GM12872 (cell line): ENCODE results near the gene FBXW2.
A peak's percentile ranks its signal among the peaks of the same experiment; 100 is the strongest.

Source experiments
- TF ChIP-seq, protein P1 (sequence below): IDR thresholded peaks from 3 replicates; pipeline ENCODE4 v1.5.1; 2011; ENCODE audit warnings: low read depth, mild to moderate bottlenecking, low read length, moderate library complexity; ENCODE audit not compliant: insufficient read depth

Gene FBXW2

DNA sequence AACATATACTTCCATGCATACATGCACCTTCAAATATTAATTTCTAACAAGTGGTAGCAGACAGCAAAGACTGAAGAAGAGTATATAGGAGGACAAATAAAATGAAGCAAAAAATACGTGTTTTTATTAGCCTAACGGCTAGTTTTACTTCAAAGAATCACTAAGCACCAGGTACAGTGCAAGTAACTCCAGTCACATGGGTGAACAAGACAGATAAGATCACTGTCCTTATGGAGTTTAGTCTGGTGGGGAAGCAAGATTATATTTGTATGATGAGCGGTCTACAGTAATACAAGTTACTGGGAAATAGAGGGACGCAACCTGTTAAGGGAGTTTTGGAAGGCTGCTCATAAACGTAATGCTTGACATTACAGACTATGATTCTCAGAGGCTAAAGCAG is 16.0 kb downstream of the FBXW2 start:
- TF ChIP-seq, protein P1, sequence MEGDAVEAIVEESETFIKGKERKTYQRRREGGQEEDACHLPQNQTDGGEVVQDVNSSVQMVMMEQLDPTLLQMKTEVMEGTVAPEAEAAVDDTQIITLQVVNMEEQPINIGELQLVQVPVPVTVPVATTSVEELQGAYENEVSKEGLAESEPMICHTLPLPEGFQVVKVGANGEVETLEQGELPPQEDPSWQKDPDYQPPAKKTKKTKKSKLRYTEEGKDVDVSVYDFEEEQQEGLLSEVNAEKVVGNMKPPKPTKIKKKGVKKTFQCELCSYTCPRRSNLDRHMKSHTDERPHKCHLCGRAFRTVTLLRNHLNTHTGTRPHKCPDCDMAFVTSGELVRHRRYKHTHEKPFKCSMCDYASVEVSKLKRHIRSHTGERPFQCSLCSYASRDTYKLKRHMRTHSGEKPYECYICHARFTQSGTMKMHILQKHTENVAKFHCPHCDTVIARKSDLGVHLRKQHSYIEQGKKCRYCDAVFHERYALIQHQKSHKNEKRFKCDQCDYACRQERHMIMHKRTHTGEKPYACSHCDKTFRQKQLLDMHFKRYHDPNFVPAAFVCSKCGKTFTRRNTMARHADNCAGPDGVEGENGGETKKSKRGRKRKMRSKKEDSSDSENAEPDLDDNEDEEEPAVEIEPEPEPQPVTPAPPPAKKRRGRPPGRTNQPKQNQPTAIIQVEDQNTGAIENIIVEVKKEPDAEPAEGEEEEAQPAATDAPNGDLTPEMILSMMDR: no peak

DNA sequence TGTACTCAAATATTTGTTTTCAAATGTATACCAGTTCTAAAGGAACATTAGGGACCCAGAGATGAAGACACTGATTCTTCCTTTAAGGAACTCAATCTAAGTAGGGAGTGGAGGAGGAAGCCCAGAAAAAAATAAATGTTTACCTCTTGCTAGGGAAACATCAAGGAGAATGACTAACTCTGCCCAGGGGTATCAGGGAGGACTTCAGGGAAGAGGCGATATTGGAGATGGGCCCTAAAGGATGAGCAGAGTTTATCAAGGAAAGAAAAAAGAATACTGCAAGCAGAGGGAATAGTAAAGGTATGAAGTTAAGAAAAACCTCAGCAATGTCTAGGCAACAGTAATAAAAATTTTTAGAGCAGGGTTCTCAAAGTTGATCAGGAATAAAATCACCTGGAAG is 16.4 kb downstream of the FBXW2 start:
- TF ChIP-seq, protein P1: no peak

DNA sequence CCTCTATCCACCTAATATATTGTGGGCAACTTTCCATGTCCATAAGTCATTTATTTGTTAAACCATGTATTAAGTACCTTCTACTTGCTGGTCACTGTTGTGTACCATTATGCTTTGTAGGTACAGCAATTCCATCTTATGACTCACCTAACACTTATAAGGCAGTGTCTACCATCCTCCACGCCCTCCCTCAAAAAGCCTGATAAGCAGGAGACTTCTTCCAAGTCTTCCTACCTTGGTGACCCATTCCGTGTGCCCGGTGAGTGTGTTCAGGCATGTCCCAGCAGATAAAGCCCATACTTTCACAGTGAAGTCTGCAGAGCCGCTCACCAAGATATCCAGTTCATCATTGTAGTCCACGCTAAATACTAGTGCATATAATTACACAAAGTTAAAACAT is 17.4 kb downstream of the FBXW2 start:
- TF ChIP-seq, protein P1: no peak

DNA sequence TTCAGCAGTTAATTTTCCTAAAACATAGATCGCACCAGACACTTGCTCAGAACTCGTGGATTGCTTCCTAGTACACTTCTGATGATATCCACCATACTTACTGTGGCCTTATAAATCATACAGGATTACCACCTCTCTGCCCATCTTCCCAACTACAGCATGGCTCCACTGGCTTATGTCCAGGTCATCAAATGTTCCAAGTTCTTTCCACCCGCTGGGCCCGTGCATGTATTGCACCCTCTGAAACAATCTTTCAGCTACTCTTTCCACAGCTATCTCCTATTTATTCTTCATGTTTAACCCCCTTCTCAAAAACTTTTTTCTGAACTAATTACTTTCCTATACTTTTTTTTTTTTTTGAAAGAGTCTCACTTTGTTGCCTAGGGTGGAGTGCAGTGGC is 18.5 kb downstream of the FBXW2 start:
- TF ChIP-seq, protein P1: 0 out of 3 replicates have a peak, but pooled peaks have one; percentile 4

DNA sequence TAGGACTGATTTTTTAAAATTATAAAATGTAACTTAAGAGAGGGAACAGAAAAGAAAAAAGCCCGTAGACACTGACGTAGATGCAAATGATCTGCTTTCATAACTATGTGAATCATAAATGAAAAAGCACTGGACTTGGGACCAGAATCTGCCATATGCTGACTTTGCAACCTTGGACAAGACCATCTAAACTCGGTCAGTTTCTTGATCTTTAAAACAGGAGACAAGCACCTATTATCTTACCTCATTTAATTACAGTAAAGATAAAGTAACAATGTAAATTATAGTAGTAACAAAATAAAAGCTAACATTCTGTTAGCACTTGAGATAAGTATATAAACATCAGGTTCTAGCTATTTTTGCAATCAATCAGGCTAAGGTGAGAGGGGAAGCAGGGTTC is 20.0 kb downstream of the FBXW2 start:
- TF ChIP-seq, protein P1: no peak

DNA sequence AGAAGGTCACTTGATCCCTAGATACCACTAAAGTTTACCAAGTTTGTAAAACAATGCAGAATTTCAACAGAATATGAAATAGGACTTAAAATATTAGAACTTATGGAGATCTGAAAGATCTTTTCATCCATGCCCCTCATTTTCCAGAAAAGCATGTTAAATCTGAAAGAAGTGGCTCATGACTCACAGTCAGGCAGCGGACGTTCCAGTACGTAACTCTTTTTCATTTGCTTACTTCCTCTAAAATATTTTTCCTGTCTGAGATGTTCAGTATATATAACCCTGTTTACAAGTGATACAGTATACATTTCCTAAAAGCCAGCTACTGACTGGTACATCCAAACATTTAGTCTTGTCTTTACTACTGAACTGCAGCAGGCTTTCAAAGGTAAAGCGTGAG is 22.3 kb downstream of the FBXW2 start:
- TF ChIP-seq, protein P1: no peak

DNA sequence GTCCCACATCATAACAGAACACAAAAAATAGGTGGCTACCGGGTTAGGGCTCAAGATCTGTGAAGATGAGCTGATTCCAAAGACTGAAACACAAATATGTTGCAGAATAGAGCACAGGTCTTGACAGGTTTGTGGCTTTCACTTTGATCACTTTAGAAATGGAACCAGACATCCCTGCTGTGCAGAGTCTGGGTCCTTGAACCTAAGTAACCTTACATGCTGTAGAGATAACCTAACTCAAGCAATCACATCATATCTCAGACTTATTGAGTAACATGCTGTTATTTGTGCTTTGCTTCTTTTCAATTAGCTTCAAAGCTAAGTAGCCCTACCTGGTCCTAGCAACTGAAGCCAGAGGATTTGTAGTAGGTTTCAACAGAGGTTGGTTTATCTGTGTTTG is 24.3 kb downstream of the FBXW2 start:
- TF ChIP-seq, protein P1: no peak

DNA sequence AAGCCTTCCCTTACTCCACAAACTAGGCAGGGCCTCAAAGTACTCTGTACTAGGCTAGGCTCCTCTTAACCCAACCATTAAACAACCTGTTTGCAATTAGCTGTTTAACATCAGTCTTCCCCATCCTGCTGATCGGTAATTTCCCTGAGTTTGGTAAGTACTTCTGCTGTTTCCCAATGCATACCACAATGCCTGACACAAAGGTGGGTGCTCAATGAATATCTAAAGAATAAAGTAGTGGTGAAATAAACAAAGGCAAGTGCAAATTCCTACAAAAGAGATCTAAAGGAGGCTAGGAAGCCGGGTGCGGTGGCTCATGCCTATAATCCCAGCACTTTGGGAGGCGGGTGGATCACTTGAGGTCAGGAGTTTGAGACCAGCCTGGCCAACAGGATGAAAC is 25.0 kb downstream of the FBXW2 start:
- TF ChIP-seq, protein P1: no peak
